IPS-15b (cell line): ENCODE data around the gene IL1RL2.

Experiments
- H3K27me3 ChIP-seq: one replicate; pipeline ENCODE4 v1.6.1; 2013; ENCODE audit warnings: low read length; ENCODE audit not compliant: control insufficient read depth, insufficient read depth
- H3K36me3 ChIP-seq: one replicate; pipeline ENCODE4 v1.6.1; 2013; ENCODE audit warnings: low read length; ENCODE audit not compliant: control insufficient read depth, insufficient read depth
- H3K4me1 ChIP-seq: one replicate; pipeline ENCODE4 v1.6.1; 2013; ENCODE audit warnings: mild to moderate bottlenecking, low read length; ENCODE audit not compliant: control insufficient read depth, insufficient read depth
- H3K4me3 ChIP-seq: one replicate; pipeline ENCODE4 v1.5.1; 2013; ENCODE audit warnings: low read depth, low read length
- H3K9ac ChIP-seq: one replicate; pipeline ENCODE4 v1.6.1; 2013; ENCODE audit warnings: low read depth, mild to moderate bottlenecking, low read length
- H3K9me3 ChIP-seq: one replicate; pipeline ENCODE4 v1.6.1; 2013; ENCODE audit warnings: mild to moderate bottlenecking, low read length; ENCODE audit not compliant: control insufficient read depth, insufficient read depth

The IL1RL2 gene

DNA sequence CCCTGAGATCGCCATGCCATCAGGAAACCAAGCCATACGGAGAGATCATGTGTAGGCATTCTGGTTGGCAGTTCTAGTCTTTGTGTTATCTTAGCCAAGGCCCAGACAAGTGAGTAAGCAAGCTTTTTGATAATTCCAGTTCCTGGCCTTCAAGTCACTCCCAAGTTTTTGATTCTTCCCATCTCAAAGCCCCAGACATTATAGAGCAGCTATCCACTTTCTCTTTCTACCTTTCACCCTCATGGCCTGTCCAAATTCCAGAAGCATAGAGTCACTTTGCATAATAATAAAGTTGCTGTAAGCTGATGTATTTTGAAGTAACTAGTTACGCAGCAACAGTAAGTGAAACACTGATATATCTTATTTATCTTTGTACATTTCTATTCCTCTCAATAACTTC lies 97.8 kb downstream of the IL1RL2 start:
- no peak overlapping the region for H3K9ac ChIP-seq
- H3K9me3 ChIP-seq = no peaks in the 10 kb centered on the region
- no peaks in the 10 kb centered on the region for H3K36me3 ChIP-seq
- H3K4me1 ChIP-seq = no peaks in the 10 kb centered on the region
- H3K27me3 ChIP-seq = no peaks in the 10 kb centered on the region
- H3K4me3 ChIP-seq = no peak overlapping the region

GRCh38 chr2:102285368-102285767 lies 98.5 kb downstream of the IL1RL2 start:
- Histone ChIP-seq H3K4me1 (no peaks in the 10 kb centered on the region), H3K9ac (no peak overlapping the region), H3K9me3 (no peaks in the 10 kb centered on the region), H3K4me3 (no peak overlapping the region), H3K36me3 (no peaks in the 10 kb centered on the region), H3K27me3 (no peaks in the 10 kb centered on the region)

- no peaks in the 10 kb centered on the region for H3K36me3 ChIP-seq
- H3K4me1 ChIP-seq = no peaks in the 10 kb centered on the region
- H3K27me3 ChIP-seq = no peaks in the 10 kb centered on the region
- H3K4me3 ChIP-seq = no peak overlapping the region
- no peak overlapping the region for H3K9ac ChIP-seq
- H3K9me3 ChIP-seq = no peaks in the 10 kb centered on the region
Measured at GRCh38 chr2:102286041-102286440, 99.2 kb downstream of the IL1RL2 start.

DNA sequence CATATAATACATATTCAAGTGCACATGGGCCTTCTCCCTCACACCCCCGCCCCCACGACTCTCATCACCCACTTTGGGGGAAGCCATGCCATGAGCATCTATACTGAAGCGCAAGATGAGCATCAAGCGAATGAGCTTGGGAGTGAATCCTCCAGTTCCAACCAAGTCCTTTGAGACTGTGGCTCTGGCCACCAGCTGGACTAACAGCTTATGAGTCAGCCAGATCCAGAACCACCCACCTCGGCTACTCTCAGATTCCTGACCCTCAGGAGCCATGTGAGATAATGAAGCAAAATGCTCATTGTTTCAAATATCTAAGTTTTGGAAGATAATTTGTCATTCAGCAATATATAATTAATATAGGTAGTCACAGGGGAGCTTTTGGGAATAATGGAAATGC lies 102.3 kb downstream of the IL1RL2 start:
- Histone ChIP-seq H3K4me3 (no peak overlapping the region), H3K9me3 (no peaks in the 10 kb centered on the region), H3K36me3 (no peaks in the 10 kb centered on the region), H3K9ac (no peak overlapping the region), H3K4me1 (no peaks in the 10 kb centered on the region), H3K27me3 (no peaks in the 10 kb centered on the region)
